Measurements from ENCODE around the gene MARCHF10. TPM values are rescaled to one million over a fixed set of nuclear protein-coding genes. Genes with fewer than 3 reads are reported as not detected.
"Not testable (repeated sequence)": the region's sequence is repeated elsewhere in the genome, so short reads cannot be mapped to it uniquely, and the experiment has no call there.

MARCHF10 gene
- total and polyA plus RNA-seq, 9 donors, result 0.06 to 6.5 (median 0.46) TPM; not detected in 3

- H3K4me3 ChIP-seq, result no peak overlapping the region
- 28 to 50% (median 34%) methylated on average over 7 of the region's 7 CpGs for WGBS, 3 donors
- no peak for TF ChIP-seq EP300 (IDR thresholded peaks at IDR 0.05)
- no peak for TF ChIP-seq POLR2A (IDR thresholded peaks at IDR 0.05)
- TF ChIP-seq, protein P1, sequence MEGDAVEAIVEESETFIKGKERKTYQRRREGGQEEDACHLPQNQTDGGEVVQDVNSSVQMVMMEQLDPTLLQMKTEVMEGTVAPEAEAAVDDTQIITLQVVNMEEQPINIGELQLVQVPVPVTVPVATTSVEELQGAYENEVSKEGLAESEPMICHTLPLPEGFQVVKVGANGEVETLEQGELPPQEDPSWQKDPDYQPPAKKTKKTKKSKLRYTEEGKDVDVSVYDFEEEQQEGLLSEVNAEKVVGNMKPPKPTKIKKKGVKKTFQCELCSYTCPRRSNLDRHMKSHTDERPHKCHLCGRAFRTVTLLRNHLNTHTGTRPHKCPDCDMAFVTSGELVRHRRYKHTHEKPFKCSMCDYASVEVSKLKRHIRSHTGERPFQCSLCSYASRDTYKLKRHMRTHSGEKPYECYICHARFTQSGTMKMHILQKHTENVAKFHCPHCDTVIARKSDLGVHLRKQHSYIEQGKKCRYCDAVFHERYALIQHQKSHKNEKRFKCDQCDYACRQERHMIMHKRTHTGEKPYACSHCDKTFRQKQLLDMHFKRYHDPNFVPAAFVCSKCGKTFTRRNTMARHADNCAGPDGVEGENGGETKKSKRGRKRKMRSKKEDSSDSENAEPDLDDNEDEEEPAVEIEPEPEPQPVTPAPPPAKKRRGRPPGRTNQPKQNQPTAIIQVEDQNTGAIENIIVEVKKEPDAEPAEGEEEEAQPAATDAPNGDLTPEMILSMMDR (IDR thresholded peaks at IDR 0.05), result no peak
- no peaks in the 10 kb centered on the region for H3K9me3 ChIP-seq
- H3K36me3 ChIP-seq, result no peaks in the 10 kb centered on the region
- H3K4me1 ChIP-seq (ENCODE audit: insufficient read depth), result no peaks in the 10 kb centered on the region
- intact Hi-C loops (cut with DNase I), result no loop called here
- H3K27me3 ChIP-seq, result no peaks in the 10 kb centered on the region
- no peak overlapping the region for H3K27ac ChIP-seq
- no peak for DNase-seq
These were observed 17.5 kb downstream of the MARCHF10 start for GRCh38 chr17:62790564-62790986.

DNA sequence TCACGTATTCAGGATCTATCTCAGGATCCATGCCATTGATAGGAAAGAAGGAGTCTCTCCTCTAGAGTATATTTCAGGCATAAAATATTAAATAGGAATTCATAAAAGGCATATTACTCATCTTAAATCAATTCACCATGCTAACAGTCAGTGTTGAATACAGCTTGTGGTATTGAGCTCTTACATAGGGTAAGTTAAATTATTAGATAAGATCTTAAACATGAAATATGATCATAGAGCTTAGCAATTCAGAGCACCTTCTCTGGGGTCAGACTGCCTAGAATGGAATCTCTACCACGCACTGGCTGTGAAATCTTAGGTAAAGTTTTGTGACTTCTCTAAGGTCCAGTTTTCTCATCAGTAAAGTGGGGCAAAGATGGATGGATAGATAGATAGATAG, 20.7 kb downstream of the MARCHF10 start:
- Histone ChIP-seq H3K36me3 (no peaks in the 10 kb centered on the region), H3K9me3 (no peaks in the 10 kb centered on the region), H3K27ac (no peak overlapping the region), H3K4me1 (ENCODE audit: insufficient read depth) (no peaks in the 10 kb centered on the region), H3K27me3 (no peaks in the 10 kb centered on the region), H3K4me3 (no peak overlapping the region)
- 93 to 100% (median 94%) methylated on average over 2 of the region's 2 CpGs for WGBS, 3 donors
- DNase-seq, result no peak
- intact Hi-C loops (cut with DNase I), result no loop called here
- TF ChIP-seq POLR2A (IDR thresholded peaks at IDR 0.05) (no peak), EP300 (IDR thresholded peaks at IDR 0.05) (no peak)

DNA sequence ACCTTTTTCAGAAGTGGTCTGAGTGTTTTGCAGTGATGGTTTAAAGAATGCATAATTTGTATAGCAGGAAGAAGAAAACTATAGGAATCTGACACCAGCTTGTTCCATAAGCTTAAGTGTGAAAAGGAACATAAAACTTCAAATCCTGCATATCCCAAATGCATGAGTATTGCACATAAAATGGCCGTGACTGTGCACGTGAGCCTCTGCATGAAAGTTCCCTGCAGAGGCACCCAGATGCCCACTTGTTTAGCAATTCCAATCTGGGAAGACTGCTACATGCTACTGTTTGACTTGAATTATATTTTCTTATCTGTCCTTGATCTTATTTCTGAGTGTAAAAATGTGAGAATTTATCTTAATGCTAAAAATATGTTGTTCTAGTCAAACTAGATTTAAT, 21.5 kb downstream of the MARCHF10 start:
- DNase-seq, result no peak
- Histone ChIP-seq H3K4me1 (ENCODE audit: insufficient read depth) (no peaks in the 10 kb centered on the region), H3K9me3 (no peaks in the 10 kb centered on the region), H3K36me3 (no peaks in the 10 kb centered on the region), H3K27me3 (no peaks in the 10 kb centered on the region), H3K27ac (no peak overlapping the region), H3K4me3 (no peak overlapping the region)
- intact Hi-C loops (cut with DNase I), result no loop called here
- 81 to 96% (median 90%) methylated on average over 2 of the region's 2 CpGs for WGBS, 3 donors
- TF ChIP-seq, protein P1 (IDR thresholded peaks at IDR 0.05), result no peak
- TF ChIP-seq POLR2A (IDR thresholded peaks at IDR 0.05), result no peak

DNA sequence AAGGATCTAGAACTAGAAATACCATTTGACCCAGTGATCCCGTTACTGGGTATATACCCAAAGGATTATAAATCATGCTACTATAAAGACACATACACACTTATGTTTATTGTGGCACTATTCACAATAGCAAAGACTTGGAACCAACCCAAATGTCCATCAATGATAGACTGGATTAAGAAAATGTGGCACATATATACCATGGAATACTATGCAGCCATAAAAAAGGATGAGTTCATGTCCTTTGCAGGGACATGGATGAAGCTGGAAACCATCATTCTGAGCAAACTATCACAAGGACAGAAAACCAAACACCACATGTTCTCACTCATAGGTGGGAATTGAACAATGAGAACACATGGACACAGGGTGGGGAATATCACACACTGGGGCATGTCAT, 22.1 kb downstream of the MARCHF10 start:
- H3K27me3 ChIP-seq; intact Hi-C loops (cut with DNase I); H3K27ac ChIP-seq; H3K4me3 ChIP-seq; DNase-seq; H3K36me3 ChIP-seq; H3K4me1 ChIP-seq (ENCODE audit: insufficient read depth); H3K9me3 ChIP-seq: not testable (repeated sequence)
- 93 to 97% (median 93%) methylated on average over 1 of the region's 1 CpG for WGBS, 3 donors

- TF ChIP-seq POLR2A (IDR thresholded peaks at IDR 0.05) (no peak), EP300 (IDR thresholded peaks at IDR 0.05) (no peak)
- TF ChIP-seq, protein P1 (IDR thresholded peaks at IDR 0.05), result no peak
- no peaks in the 10 kb centered on the region for H3K27me3 ChIP-seq
- WGBS, 3 donors, result 64 to 92% (median 70%) methylated on average over 1 of the region's 1 CpG
- DNase-seq, result no peak
- H3K9me3 ChIP-seq, result no peaks in the 10 kb centered on the region
- no peak overlapping the region for H3K27ac ChIP-seq
- no peaks in the 10 kb centered on the region for H3K36me3 ChIP-seq
- intact Hi-C loops (cut with DNase I), result no loop called here
- H3K4me1 ChIP-seq (ENCODE audit: insufficient read depth), result peaks cover 2% of the 10 kb centered on the region
- H3K4me3 ChIP-seq, result no peak overlapping the region
These were observed 25.3 kb downstream of the MARCHF10 start for GRCh38 chr17:62782730-62783270.

Data from ovary (tissue), 9 donors.